Urothelium cell line (cell line): ENCODE measurements around the gene IGFBP7.

ENCODE experiments used
- DNase-seq: peaks from one replicate; pipeline ENCODE4 v3.0.0; 2011; ENCODE audit warnings: low spot score, mixed read lengths
- FAIRE-seq: peaks from 2 replicates; lab custom pipeline; 2011; peaks lifted over from hg19 to GRCh38; lab: Jason Lieb, UNC

The IGFBP7 gene

GRCh38 chr4:57098941-57099340, 11.2 kb downstream of the IGFBP7 start:
- FAIRE-seq (no peak), DNase-seq (no peak)

GRCh38 chr4:57098415-57098814, 11.8 kb downstream of the IGFBP7 start:
- FAIRE-seq = no peak
- no peak for DNase-seq

GRCh38 chr4:57097711-57098110, 12.5 kb downstream of the IGFBP7 start:
- DNase-seq (no peak), FAIRE-seq (no peak)

GRCh38 chr4:57095956-57096355, 14.2 kb downstream of the IGFBP7 start:
- no peak for DNase-seq
- FAIRE-seq = no peak

GRCh38 chr4:57095245-57095644, 14.9 kb downstream of the IGFBP7 start:
- DNase-seq (no peak), FAIRE-seq (no peak)

- no peak for DNase-seq
- peak; percentile 44 for FAIRE-seq
Observed at GRCh38 chr4:57094832-57095223, 15.4 kb downstream of the IGFBP7 start.

GRCh38 chr4:57093845-57094831, 16.0 kb downstream of the IGFBP7 start:
- FAIRE-seq = no peak
- DNase-seq = no peak

- FAIRE-seq (no peak), DNase-seq (no peak)
Observed at GRCh38 chr4:57091657-57092162, 18.5 kb downstream of the IGFBP7 start.

- FAIRE-seq (no peak), DNase-seq (no peak)
Observed at GRCh38 chr4:57090079-57090478, 20.1 kb downstream of the IGFBP7 start.

- DNase-seq = no peak
- FAIRE-seq = no peak
Observed at GRCh38 chr4:57089549-57089948, 20.6 kb downstream of the IGFBP7 start.

- DNase-seq (no peak), FAIRE-seq (peak; percentile 44)
Observed at GRCh38 chr4:57086031-57086723, 24.0 kb downstream of the IGFBP7 start.

- FAIRE-seq = no peak
Observed at GRCh38 chr4:57085278-57085677, 24.9 kb downstream of the IGFBP7 start.

GRCh38 chr4:57084360-57084759, 25.8 kb downstream of the IGFBP7 start:
- FAIRE-seq (no peak), DNase-seq (no peak)

More at GRCh38 chr4:57085278-57085677, 24.9 kb downstream of the IGFBP7 start:
- no peak for DNase-seq

GRCh38 chr4:57083090-57083489, 27.1 kb downstream of the IGFBP7 start:
- no peak for FAIRE-seq
- no peak for DNase-seq

- FAIRE-seq (peak; percentile 40), DNase-seq (no peak)
Observed at GRCh38 chr4:57081651-57082621, 28.2 kb downstream of the IGFBP7 start.

- FAIRE-seq = peak; percentile 74
- peak; percentile 77 for DNase-seq
Observed at GRCh38 chr4:57080781-57081650, 29.2 kb downstream of the IGFBP7 start.

GRCh38 chr4:57078685-57079521, 31.3 kb downstream of the IGFBP7 start:
- DNase-seq = peak; percentile 58
- FAIRE-seq = peak; percentile 9

GRCh38 chr4:57077550-57078343, 32.4 kb downstream of the IGFBP7 start:
- peak; percentile 69 for DNase-seq
- peak; percentile 91 for FAIRE-seq
